Subcutaneous abdominal adipose tissue (tissue), 5 donors: Measurements from ENCODE around the gene SLC17A7.

Source experiments
- H3K27ac ChIP-seq: one replicate; pipeline ENCODE4 v1.7.0; 2013; ENCODE audit warnings: low read depth, mild to moderate bottlenecking, inconsistent platforms, low read length, moderate library complexity
- H3K27me3 ChIP-seq, 5 donors: one replicate each; pipeline ENCODE4 v1.7.0; 2013; ENCODE audit warnings: low read length in 5 of 5, inconsistent platforms in 1 of 5; ENCODE audit not compliant: control insufficient read depth in 5 of 5, insufficient read depth in 4 of 5
- H3K36me3 ChIP-seq, 5 donors: one replicate each; pipeline ENCODE4 v1.7.0; 2013; ENCODE audit warnings: low read length in 5 of 5; ENCODE audit not compliant: control insufficient read depth in 5 of 5, insufficient read depth in 5 of 5
- H3K4me1 ChIP-seq, 5 donors: one replicate each; pipeline ENCODE4 v1.7.0; 2013; ENCODE audit warnings: low read length in 5 of 5, mild to moderate bottlenecking in 3 of 5, moderate library complexity in 1 of 5; ENCODE audit not compliant: control insufficient read depth in 5 of 5, insufficient read depth in 5 of 5
- H3K4me3 ChIP-seq, 5 donors: one replicate each; pipeline ENCODE4 v1.7.0; 2013; ENCODE audit warnings: low read length in 5 of 5, low read depth in 1 of 5
- H3K9ac ChIP-seq, 5 donors: one replicate each; pipeline ENCODE4 v1.7.0; 2013; ENCODE audit warnings: low read length in 5 of 5, mild to moderate bottlenecking in 4 of 5, moderate library complexity in 3 of 5
- H3K9me3 ChIP-seq, 5 donors: one replicate each; pipeline ENCODE4 v1.7.0; 2013; ENCODE audit warnings: low read length in 5 of 5; ENCODE audit not compliant: control insufficient read depth in 5 of 5
- donor health status: healthy.
- donor health status: healthy.
- donor health status: healthy.
- donor health status: healthy.
- donor health status: healthy.

SLC17A7 gene

GRCh38 chr19:49396738-49397505, 44.4 kb downstream of the SLC17A7 start:
- H3K9ac ChIP-seq = no peak overlapping the region
- no peaks in the 10 kb centered on the region for H3K9me3 ChIP-seq
- H3K36me3 ChIP-seq = no peaks in the 10 kb centered on the region
- no peak overlapping the region for H3K4me3 ChIP-seq
- peaks cover 0 to 32% (median 8%) of the 10 kb centered on the region in 5 donors for H3K27me3 ChIP-seq
- no peak overlapping the region for H3K27ac ChIP-seq
- H3K4me1 ChIP-seq = no peaks in the 10 kb centered on the region

- Histone ChIP-seq H3K4me3 (no peak overlapping the region), H3K9ac (no peak overlapping the region), H3K27ac (no peak overlapping the region)
Measured at GRCh38 chr19:49395581-49396407, 45.5 kb downstream of the SLC17A7 start.

GRCh38 chr19:49393881-49394280, 47.4 kb downstream of the SLC17A7 start:
- Histone ChIP-seq H3K4me1 (no peaks in the 10 kb centered on the region), H3K4me3 (no peak overlapping the region)

More at GRCh38 chr19:49395581-49396407, 45.5 kb downstream of the SLC17A7 start:
- no peaks in the 10 kb centered on the region for H3K9me3 ChIP-seq
- H3K27me3 ChIP-seq = peaks cover 0 to 32% (median 8%) of the 10 kb centered on the region in 5 donors
- no peaks in the 10 kb centered on the region for H3K36me3 ChIP-seq
- no peaks in the 10 kb centered on the region for H3K4me1 ChIP-seq

GRCh38 chr19:49391581-49392399, 49.5 kb downstream of the SLC17A7 start:
- no peak overlapping the region for H3K4me3 ChIP-seq
- H3K27me3 ChIP-seq = peaks cover 0 to 24% (median 9%) of the 10 kb centered on the region in 5 donors
- H3K27ac ChIP-seq = no peak overlapping the region
- H3K4me1 ChIP-seq = peaks cover 0 to 2% (median 0%) of the 10 kb centered on the region in 5 donors
- no peaks in the 10 kb centered on the region for H3K36me3 ChIP-seq
- H3K9ac ChIP-seq = no peak overlapping the region
- no peaks in the 10 kb centered on the region for H3K9me3 ChIP-seq

More at GRCh38 chr19:49393881-49394280, 47.4 kb downstream of the SLC17A7 start:
- Histone ChIP-seq H3K9ac (no peak overlapping the region), H3K27me3 (peaks cover 4 to 33% (median 11%) of the 10 kb centered on the region in 5 donors), H3K27ac (no peak overlapping the region), H3K9me3 (no peaks in the 10 kb centered on the region), H3K36me3 (no peaks in the 10 kb centered on the region)

- peaks cover 0 to 24% (median 9%) of the 10 kb centered on the region in 5 donors for H3K27me3 ChIP-seq
Measured at GRCh38 chr19:49390929-49391359, 50.4 kb downstream of the SLC17A7 start.

GRCh38 chr19:49390131-49390928, 51.0 kb downstream of the SLC17A7 start:
- Histone ChIP-seq H3K9ac (no peak overlapping the region), H3K27ac (no peak overlapping the region), H3K36me3 (no peaks in the 10 kb centered on the region), H3K4me3 (no peak overlapping the region), H3K9me3 (no peaks in the 10 kb centered on the region), H3K27me3 (peaks cover 0 to 20% (median 9%) of the 10 kb centered on the region in 5 donors), H3K4me1 (peaks cover 0 to 2% (median 0%) of the 10 kb centered on the region in 5 donors)

More at GRCh38 chr19:49390929-49391359, 50.4 kb downstream of the SLC17A7 start:
- H3K9ac ChIP-seq = no peak overlapping the region
- no peak overlapping the region for H3K4me3 ChIP-seq
- H3K27ac ChIP-seq = no peak overlapping the region
- H3K4me1 ChIP-seq = peaks cover 0 to 2% (median 0%) of the 10 kb centered on the region in 5 donors
- no peaks in the 10 kb centered on the region for H3K36me3 ChIP-seq
- H3K9me3 ChIP-seq = no peaks in the 10 kb centered on the region

- H3K9ac ChIP-seq = no peak overlapping the region
- H3K4me3 ChIP-seq = no peak overlapping the region
- no peak overlapping the region for H3K27ac ChIP-seq
- H3K27me3 ChIP-seq = peaks cover 0 to 12% (median 8%) of the 10 kb centered on the region in 5 donors
- no peaks in the 10 kb centered on the region for H3K36me3 ChIP-seq
- peaks cover 0 to 2% (median 0%) of the 10 kb centered on the region in 5 donors for H3K4me1 ChIP-seq
- H3K9me3 ChIP-seq = no peaks in the 10 kb centered on the region
Measured at GRCh38 chr19:49389406-49389805, 51.9 kb downstream of the SLC17A7 start.

- H3K9ac ChIP-seq = no peak within 1 kb of the TSS
- peak within 1 kb of the TSS in 2 of 5 donors; percentile 11 to 45 for H3K4me3 ChIP-seq
- H3K36me3 ChIP-seq = no peaks in the 10 kb centered on the region
- H3K9me3 ChIP-seq = peaks cover 0 to under 1% (median 0%) of the 10 kb centered on the region in 5 donors
- peaks cover 0 to 2% (median 0%) of the 10 kb centered on the region in 5 donors for H3K4me1 ChIP-seq
- peaks cover 0 to 9% (median 4%) of the 10 kb centered on the region in 5 donors for H3K27me3 ChIP-seq
- no peak within 1 kb of the TSS for H3K27ac ChIP-seq
Measured at GRCh38 chr19:49387936-49388372, 53.4 kb downstream of the SLC17A7 start, which contains the start of gene KASH5. Gene KASH5 (plus strand): TSS chr19:49388249. CDS start chr19:49390884, 2,635 bp downstream.

- H3K36me3 ChIP-seq = no peaks in the 10 kb centered on the region
- no peak overlapping the region for H3K9ac ChIP-seq
- H3K27ac ChIP-seq = no peak overlapping the region
- peaks cover 4 to 9% (median 7%) of the 10 kb centered on the region in 5 donors for H3K9me3 ChIP-seq
- peaks cover 0 to 3% (median 0%) of the 10 kb centered on the region in 5 donors for H3K27me3 ChIP-seq
- peaks cover 0 to 2% (median 0%) of the 10 kb centered on the region in 5 donors for H3K4me1 ChIP-seq
- H3K4me3 ChIP-seq = no peak overlapping the region
Measured at GRCh38 chr19:49383599-49383998, 57.7 kb downstream of the SLC17A7 start.
